ENCODE results near the gene PNPLA8.
"Not testable (repeated sequence)": the region's sequence is repeated elsewhere in the genome, so short reads cannot be mapped to it uniquely, and the experiment has no call there.

Gene PNPLA8

GRCh38 chr7:108479751-108480150 is 46.2 kb downstream of the PNPLA8 start:
- no peak for TF ChIP-seq CTCF (IDR thresholded peaks at IDR 0.05; ENCODE audit: borderline replicate concordance, control extremely low read depth, extremely low read depth, insufficient read depth, missing control alignments)
- DNase-seq (ENCODE audit: low spot score), result no peak
- in situ Hi-C loops (cut with MboI; ENCODE audit: low sequenced_read_pairs, unreplicated experiment), result loop anchor here (10.0 kb wide), 1 partner anchor 295 kb away; no protein-coding TSS in a partner anchor

- DNase-seq (ENCODE audit: low spot score), result no peak
- no peak for TF ChIP-seq CTCF (IDR thresholded peaks at IDR 0.05; ENCODE audit: borderline replicate concordance, control extremely low read depth, extremely low read depth, insufficient read depth, missing control alignments)
- in situ Hi-C loops (cut with MboI; ENCODE audit: low sequenced_read_pairs, unreplicated experiment), result no loop called here
Observed at GRCh38 chr7:108479118-108479517, 46.8 kb downstream of the PNPLA8 start.

- no peak for DNase-seq (ENCODE audit: low spot score)
- no peak for TF ChIP-seq CTCF (IDR thresholded peaks at IDR 0.05; ENCODE audit: borderline replicate concordance, control extremely low read depth, extremely low read depth, insufficient read depth, missing control alignments)
- in situ Hi-C loops (cut with MboI; ENCODE audit: low sequenced_read_pairs, unreplicated experiment), result no loop called here
Observed at GRCh38 chr7:108468246-108468645, 57.7 kb downstream of the PNPLA8 start.

- no peak for DNase-seq (ENCODE audit: low spot score)
- in situ Hi-C loops (cut with MboI; ENCODE audit: low sequenced_read_pairs, unreplicated experiment), result no loop called here
- TF ChIP-seq CTCF (IDR thresholded peaks at IDR 0.05; ENCODE audit: borderline replicate concordance, control extremely low read depth, extremely low read depth, insufficient read depth, missing control alignments), result no peak
Observed at GRCh38 chr7:108467391-108467790, 58.5 kb downstream of the PNPLA8 start.

- DNase-seq (ENCODE audit: low spot score); in situ Hi-C loops (cut with MboI; ENCODE audit: low sequenced_read_pairs, unreplicated experiment): not testable (repeated sequence)
Observed at GRCh38 chr7:108466322-108466721, 59.6 kb downstream of the PNPLA8 start.

- in situ Hi-C loops (cut with MboI; ENCODE audit: low sequenced_read_pairs, unreplicated experiment), result no loop called here
- no peak for TF ChIP-seq CTCF (IDR thresholded peaks at IDR 0.05; ENCODE audit: borderline replicate concordance, control extremely low read depth, extremely low read depth, insufficient read depth, missing control alignments)
- no peak for DNase-seq (ENCODE audit: low spot score)
Observed at GRCh38 chr7:108464743-108465142, 61.2 kb downstream of the PNPLA8 start.

- DNase-seq (ENCODE audit: low spot score), result no peak
- no peak for TF ChIP-seq CTCF (IDR thresholded peaks at IDR 0.05; ENCODE audit: borderline replicate concordance, control extremely low read depth, extremely low read depth, insufficient read depth, missing control alignments)
- in situ Hi-C loops (cut with MboI; ENCODE audit: low sequenced_read_pairs, unreplicated experiment), result no loop called here
Observed at GRCh38 chr7:108463613-108464012, 62.3 kb downstream of the PNPLA8 start.
